Stimulated activated CD8-positive, alpha-beta memory T cell treated with anti-CD3 and anti-CD28 coated beads, Interleukin-4, amount 100 ng/mL, for 48 hours (primary cell): Measurements from ENCODE around the gene CDC42BPB.
A peak's percentile ranks its signal among the peaks of the same experiment; 100 is the strongest.

Experiments
- DNase-seq: peaks from one replicate; pipeline ENCODE4 v3.0.0-alpha.2; 2020

CDC42BPB gene

DNA sequence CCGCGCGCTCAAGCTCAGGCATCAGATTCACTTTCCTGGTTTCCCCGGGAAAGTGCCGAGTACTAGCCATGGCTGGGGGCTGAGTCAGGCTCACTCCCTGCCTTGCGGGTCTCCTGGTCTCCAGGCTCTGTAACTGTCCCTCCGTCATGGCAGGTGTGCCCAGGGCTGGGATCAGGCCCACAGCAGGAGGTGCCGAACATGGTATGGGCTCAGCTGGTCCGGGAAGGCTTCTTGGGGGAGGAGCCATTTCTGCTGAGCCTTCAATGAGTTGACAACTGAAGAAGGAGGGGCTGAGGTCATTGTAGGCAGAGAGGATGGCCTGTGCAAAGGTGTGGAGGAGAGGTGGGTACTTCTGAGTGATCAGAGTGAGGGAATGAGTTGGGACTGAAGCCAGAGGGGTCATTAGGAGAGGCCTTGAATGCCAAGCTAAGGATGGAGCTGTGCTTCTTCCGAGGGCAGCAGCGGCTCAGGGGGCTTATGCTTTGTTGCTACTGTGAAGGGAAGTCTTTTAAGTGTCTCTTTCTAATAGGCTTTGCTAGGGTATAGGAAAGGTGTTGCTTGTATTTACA, 37.9 kb upstream of the CDC42BPB start:
- no peak for DNase-seq

DNA sequence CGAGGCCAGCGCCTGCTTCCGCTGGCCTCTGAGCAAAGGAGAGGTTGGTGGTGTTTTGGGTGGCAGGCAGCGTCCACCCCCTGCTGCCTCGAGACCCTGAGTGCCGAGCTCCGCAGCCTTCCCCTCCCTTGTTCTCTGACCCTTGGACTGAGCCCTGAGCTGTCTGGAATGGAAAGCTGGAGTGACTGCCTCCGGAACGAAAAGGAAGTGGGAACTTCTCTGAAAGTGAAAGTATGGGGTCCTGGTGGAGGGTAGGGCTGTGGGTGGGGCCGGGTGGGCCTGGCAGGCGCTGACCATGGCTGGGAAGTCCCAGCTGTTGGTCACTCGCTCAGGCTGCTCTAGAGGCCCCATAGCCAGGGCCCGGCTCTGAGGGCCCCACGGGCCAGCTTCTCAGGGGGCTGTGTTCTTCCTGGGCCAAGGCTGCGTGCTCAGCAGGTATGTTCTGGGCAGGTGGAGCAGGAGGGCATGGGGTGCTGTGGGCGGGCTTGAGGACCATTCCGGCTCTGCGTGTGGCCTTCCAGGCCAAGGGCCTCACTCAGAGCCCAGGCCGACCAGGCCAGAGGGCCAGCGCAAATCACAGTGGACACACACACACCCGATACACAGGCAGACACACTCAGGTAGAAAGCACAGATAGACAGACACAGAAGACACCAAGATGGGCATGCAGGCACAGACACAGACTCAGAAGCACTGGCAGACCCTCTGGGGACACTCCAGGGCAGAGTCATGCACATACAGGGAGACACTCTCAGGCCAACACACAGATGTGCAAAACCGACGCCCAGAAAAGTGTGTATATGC, 37.3 kb upstream of the CDC42BPB start, which contains the start of gene EXOC3L4:
Gene EXOC3L4 (plus strand): TSS at position 320 of the 804 bp plus-strand sequence. CDS start 5,495 bp downstream, outside the sequence.
- no peak for DNase-seq

GRCh38 chr14:103093856-103094405, 36.6 kb upstream of the CDC42BPB start:
- no peak for DNase-seq

DNA sequence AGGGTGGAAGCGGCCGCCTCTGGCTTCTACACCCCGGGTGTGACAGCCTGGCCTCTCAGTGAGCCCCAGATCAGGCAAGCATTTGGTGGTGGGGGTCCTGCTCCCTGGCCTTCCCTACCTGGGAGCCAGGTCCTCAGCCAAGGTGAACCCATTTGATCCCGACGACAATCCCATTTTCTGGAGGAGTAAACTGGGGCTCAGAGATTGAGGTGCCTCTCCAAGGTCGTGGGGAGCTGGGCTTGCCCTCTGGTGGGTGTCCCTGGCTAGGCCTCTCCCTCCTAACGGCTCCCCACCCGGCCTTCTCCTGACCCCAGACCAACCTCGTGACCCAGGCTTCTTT, 34.5 kb upstream of the CDC42BPB start:
- DNase-seq, result no peak

- peak; percentile 84 for DNase-seq
Observed at GRCh38 chr14:103091041-103091882, 33.9 kb upstream of the CDC42BPB start.

DNA sequence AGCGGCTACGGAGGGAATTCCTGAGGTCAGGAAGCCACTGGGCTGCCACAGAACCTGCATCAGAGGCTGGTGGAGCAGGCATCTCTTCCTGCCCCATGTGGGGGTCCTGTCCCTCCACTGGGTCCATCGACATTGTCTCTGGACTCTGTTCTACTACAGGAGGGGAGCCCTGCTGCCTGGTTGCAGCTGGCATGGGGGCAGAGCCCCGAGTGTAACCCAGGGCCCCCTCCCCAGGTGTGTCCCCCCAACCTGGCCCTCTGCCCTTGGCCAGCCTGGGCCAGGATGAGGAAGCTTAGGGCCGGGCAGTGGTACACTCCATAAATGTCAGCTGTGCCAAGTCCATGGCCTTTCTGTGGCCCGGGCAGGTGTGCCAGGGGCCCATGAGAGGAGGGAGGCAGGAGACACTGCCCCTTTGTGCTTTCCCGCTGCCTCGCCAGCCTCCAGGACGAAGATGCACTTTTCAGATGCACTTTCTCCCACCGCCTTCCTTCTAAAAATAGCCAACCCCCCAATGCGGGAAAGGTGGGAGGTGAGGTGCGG, 33.2 kb upstream of the CDC42BPB start:
- DNase-seq, result no peak

DNA sequence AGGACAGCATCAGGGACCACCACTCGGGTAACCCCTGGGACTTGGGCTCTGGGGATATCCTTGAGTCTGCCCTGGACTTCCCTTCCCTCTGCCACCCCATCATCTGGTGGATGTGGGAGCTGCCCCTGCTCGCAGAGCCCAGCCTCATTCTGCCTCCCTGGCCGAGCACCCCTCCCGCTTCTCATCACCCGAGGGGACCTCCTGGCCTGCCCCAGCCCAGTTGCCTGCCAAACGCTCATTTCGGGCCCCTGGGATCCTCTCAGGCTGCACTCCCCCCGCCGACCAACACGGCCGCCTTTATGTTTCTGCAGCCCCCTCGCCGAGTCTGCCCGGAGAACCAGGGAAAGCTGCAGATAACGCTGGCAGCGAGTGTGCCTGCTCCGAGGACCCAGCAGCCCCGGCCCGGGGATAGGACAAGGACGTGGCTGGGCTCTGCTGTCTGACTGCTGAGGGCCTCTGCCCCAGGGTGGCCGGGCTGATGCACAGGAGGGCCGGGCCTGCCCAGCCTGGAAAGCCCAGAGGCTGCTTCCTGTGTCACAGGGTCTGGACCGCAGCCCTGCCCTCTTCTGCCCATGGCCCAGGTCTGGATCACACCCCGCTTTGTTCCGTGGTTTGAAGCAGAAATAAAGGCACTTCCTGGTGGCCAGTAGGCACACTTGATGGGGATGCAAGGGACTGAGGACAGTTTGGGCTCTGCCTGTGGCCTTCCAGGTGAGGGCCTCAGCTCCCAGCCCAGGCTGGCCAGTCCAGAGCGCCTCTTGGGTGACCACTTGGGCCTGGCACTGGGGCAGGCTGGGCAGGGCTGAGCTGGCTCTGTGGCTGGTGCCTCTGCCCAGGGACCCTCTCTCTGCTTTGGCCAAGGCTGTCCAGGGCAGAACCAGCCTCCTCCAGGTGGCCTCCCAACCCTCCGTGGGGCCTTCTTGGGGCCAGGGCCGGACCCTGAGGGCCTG, 32.3 kb upstream of the CDC42BPB start:
- no peak for DNase-seq

DNA sequence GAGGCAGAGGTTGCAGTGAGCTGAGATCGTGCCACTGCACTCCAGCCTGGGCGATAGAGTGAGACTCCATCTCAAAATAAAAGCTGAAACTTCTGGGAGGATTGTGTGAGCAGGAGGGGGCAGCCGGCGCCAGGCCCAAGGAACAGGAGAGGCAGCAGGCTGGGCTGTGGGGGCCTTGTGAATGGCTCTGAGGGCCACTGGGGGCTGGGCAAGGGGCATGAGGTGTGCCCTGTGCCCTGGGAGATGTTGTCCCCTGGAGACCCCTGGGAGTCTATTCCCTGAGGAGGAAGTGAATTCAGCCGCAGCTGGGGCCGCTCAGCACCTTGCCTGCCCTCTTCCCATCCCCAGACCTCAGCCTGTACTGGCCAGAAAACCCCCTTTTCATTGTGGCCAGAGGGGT, 31.6 kb upstream of the CDC42BPB start:
- no peak for DNase-seq

DNA sequence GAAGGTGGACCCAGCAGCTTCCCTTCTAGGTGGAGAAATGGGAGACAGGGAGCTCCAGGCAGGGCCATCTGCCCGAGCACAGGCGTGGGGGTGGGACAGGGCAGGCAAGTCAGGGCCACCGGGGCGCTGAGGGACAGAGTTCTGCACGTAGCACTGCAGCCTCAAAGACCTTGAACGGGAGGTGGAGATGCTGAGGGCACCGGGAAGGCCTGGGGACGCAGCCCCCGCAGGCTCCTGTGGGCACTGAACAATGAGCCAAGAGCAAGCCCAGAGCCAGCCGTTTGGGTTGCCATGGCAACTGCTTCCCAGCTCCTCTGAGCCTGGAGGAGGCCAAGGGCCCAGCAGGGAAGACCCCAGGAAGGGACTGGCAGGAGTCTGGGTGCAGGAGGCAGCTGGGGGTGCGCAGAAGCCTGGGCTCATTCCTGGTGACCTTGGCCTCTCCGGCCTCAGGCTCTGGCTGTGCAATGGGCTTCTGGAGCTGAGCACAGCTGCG, 30.0 kb upstream of the CDC42BPB start:
- DNase-seq, result no peak

DNA sequence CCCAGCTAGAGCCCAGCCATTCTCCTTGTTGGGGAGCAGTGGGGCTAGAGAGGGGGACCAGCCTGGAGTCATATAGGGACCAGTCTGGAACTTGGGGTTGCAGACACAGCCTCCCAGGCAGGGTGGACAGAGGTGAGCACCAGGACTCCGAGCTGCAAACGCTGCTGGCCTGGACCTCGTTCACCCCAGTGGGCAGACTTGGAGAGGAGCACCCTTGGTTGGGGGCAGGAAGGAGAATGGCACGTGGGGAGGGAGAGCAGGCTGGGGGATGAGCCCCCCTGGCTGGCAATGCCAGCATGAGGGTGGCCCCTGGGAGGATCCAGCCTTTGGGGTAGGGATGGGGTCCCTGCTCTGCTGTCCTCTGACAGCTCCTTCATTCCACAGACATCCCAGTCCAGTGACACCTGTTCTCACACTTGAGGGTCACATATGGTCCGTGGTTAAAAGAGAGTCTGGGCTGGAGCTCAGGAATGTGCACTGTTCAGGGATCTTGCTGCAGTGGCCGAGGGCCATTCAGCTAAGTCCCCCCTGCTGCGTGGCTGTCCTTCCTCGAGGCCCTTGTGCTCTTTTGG, 29.5 kb upstream of the CDC42BPB start:
- DNase-seq, result no peak

DNA sequence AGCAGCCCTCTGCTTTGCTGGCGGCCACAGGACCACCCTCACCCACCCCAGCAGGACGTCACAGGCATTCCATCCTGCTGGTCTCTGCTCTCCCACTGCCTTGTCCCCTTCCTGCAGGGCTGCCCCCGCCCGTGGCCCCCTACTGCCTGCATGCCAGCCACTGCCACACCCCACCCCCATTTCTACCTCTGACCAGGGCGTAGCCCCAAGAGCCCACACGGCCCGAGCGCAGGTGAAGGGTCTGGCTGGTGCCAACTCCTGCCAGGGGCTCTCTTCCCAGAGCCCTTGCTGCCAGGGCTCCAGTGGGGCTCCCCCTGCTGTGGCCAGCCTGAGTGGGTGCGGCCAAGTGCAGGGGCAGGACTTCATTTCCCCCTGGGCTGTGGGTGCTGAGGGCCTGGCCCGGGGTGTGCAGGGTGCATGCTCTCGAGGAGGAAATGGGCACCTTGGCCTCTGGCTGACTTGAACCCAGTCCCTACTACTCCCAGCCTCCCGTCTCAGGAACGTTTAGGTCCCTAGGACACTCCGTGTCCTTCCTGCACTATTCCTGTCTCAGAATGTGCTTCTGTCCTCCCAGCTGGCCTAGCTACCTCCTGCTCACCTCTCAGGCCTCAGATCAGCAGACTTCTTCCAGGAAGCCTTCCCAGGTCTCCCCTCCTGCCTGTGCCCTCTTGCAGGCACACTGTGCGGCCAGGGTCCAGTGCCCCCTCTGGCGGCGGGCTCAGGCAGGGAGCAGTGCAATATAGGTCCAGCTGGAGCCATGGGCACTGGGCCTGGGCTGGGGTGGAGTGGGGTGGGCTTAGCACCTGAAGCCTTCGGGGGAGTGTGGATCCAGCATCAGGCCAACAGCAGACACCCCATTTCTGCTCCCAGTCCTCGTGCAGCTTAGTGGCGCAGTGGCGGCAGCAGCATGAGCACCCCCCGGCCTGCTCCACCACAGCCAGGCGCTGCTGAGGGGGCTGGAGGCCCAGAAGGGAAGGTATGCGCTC, 28.1 kb upstream of the CDC42BPB start:
- no peak for DNase-seq

DNA sequence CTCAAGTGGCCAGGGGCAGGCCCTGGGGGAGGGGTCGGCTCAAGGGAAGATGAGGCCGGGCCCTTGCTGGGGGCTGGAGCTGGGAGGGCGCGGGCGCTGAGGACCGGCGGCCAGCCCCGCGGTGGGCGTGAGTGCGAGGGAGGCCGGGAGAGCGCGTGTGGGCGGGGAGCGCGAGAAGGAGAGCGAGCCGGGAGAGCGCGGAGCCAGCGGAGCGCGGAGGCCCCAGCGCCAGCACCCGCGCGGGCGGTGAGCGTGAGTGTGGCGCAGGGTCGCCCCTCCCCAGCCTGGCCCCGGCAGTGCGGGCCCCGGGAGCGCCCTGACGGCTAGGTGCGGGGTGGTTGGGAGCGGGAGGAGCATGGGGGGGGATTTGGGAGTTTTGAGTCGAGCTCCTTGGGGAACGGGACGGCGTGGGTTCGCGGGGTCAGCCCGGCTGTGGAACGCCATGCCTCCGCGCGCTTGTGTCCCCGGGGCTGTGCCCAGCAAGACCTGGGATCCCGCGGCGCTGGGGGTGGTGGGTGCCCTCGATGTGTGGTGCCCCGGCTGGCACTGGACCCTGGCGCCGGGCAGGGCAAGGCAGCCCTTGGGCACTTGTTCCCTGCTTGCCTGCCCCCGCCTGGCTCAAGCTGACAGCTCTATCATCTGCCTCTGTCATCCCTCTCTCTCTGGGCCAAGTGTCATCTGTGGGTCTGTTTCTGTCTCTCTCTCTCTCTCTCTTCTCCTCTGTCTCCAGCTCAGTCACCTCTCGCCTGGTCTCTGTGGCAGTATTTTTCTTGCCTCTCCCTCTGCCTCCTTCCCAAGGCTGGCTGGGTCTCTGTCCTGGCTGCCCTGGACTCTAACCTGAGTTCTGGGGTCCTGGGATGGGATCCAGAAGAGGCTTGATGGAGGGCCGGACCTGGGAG, 26.9 kb upstream of the CDC42BPB start, which contains the start of gene LBHD2:
Gene LBHD2 (plus strand): TSS at position 190 of the 899 bp plus-strand sequence. CDS start 1,803 bp downstream, outside the sequence.
- DNase-seq, result no peak

- no peak for DNase-seq
Observed at GRCh38 chr14:103081951-103082350, 24.6 kb upstream of the CDC42BPB start.

DNA sequence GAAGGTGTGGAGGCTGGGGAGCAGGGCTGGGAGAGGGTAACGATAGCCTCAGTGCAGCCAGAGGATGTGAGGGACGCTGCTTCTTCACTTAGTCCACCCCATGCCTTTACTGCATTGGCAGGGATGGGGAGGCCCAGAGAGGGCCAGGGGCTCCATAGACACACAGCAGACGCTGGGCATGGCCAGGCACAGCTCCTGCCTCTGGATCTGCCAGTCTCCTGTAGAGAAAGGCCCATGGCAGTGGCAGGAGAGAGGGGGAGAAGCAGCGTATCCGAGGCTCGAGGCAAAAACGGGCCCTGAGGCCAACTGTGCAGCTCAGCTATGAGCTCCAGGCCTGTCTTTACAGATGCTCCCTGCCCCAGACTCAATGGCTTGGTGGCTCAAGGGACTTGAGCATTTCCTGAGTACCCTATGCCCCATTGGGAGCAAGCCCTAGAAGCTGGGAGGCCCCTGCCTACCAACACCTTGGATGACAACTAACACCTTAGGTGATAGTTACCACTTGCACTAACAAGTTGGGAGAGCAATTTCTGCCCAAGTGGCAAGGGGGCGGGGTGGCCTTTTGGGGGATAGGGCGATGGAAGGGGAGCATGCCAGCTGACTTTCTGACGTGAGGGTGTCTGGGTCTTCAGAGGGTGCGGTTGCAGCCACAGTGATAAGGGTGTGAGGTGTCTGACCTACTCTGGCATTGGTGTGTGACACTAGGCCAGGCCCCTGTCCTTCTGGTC, 21.7 kb upstream of the CDC42BPB start:
- DNase-seq, result no peak

GRCh38 chr14:103078420-103078749, 21.0 kb upstream of the CDC42BPB start:
- DNase-seq, result peak; percentile 82

DNA sequence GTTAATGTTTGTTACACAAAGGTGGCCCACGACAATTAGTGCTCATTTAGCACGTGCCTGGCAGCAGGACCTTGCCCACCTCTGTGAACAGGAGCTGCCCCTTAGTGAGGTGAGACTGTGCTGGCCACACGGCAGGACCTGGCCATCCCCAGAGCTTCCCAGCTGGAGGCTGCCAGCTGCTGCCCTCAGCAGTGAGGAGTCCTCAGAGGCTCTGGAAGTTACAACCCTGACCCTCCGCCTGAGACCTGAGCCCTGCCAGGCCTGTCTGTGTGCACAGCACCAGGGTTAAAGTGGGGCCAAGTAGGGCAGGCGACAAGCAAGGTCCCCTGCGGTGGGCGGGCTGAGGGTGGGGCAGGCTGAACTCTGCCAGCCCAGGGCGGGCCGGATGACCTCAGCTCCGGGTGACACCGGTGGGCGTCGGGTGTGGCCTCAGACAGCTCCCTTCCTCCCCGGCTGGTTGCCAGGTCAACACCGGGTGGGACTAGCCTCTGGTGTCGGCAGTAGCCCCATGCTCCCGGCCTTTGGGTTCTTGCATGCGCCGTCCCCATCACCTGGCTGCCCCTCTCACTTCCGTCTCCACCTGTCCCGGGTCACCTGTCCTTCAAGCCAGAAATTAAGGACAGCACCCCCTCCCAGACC, 17.5 kb upstream of the CDC42BPB start:
- DNase-seq, result peak; percentile 54

- DNase-seq, result no peak
Observed at GRCh38 chr14:103073876-103074728, 16.8 kb upstream of the CDC42BPB start.
